Activated effector memory CD4-positive, alpha-beta T cell treated with Interleukin-2 at 50 U/mL for 16 hours (primary cell): Measurements from ENCODE around the gene TEP1.
A peak's percentile ranks its signal among the peaks of the same experiment; 100 is the strongest.

Experiments
- DNase-seq: peaks from one replicate; pipeline ENCODE4 v3.0.0-alpha.2; 2020

The TEP1 gene

DNA sequence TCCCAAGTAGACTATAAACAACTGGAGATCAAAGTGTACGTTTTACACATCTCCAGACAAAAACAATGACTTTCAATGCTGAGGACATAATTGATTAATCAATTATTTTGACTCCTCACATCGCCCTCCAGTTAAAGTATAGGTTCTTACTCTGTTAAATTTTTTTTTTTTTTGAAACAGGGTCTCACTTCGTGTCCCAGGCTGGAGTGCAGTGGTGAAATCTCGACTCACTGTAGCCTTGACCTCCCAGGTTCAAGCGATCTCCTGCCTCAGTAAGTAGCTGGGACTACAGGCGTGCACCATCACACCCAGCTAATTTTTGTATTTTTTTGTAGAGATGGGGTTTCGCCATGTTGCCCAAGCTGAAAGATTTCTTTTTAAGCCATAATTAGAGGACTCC lies 79.3 kb downstream of the TEP1 start:
- no peak for DNase-seq

GRCh38 chr14:20333494-20333841 lies 79.8 kb downstream of the TEP1 start:
- DNase-seq: no peak

- peak; percentile 15 for DNase-seq
These were observed 80.4 kb downstream of the TEP1 start, which contains the start of gene CCNB1IP1 for GRCh38 chr14:20332788-20333493. Gene CCNB1IP1 (minus strand): TSS chr14:20333279. CDS start chr14:20316523, 16,756 bp downstream.

DNA sequence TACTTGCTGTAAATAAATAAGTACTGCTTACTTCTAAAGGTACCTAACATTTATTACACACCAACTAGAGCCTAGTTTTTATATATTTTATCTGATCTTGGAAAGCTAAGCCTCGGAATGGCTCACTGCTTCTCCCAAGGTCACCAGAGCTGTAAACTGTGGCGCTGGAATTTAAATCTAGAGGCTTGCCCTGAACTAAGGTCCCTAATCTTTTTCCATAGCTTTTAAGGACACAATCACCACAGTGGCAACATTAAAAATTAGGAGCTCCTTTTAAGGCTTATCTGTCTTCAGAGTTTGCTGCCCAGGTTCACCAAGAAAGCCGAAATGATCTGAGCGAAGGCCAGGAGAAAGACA lies 80.9 kb downstream of the TEP1 start:
- DNase-seq: no peak

- no peak for DNase-seq
These were observed 82.2 kb downstream of the TEP1 start for GRCh38 chr14:20331053-20331613.

GRCh38 chr14:20329355-20329754 lies 83.9 kb downstream of the TEP1 start:
- DNase-seq: no peak

DNA sequence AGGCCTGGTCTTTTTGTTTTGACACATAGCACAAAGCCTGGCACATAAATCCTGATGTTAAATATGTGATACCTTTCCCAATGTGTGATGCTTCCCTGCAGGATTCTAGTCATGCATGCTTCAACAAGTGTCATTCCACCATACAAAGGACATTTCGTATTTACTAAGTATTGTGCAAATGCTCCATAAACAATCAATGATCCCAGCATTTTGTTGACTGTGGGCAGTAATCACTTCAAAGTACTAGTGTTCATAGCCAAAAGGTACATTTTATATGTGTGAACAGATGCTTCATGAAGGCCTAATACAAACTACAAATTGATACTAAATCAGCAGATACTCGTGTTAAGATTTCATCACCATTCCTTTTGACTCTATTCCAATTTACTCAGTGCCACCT lies 84.6 kb downstream of the TEP1 start:
- no peak for DNase-seq

- no peak for DNase-seq
These were observed 86.1 kb downstream of the TEP1 start for GRCh38 chr14:20327005-20327869.

DNA sequence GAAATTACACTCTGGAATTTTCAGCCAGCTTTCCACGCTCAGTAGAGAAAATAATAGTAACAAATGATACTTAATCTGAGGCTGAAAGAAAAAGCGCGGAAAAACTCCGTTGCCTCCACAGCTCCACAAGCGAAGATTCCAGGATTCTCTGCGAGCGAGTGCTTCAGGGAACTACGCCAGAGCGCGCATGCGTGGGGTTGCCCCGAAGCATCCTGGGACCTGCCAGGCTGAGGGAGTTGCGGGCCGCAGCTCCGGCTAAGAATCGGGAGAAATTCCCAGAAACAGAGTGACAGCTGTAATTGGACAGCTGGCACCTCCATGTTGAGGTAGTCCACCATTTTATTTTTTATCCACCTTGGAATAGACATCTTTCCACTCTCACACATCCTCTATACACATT lies 95.6 kb downstream of the TEP1 start:
- DNase-seq: no peak
